Retinal pigment epithelial cell (primary cell): ENCODE results near the gene KNL1.
"Not testable (repeated sequence)": the region's sequence is repeated elsewhere in the genome, so short reads cannot be mapped to it uniquely, and the experiment has no call there.

Source experiments
- DNase-seq: peaks from one replicate; pipeline ENCODE4 v3.0.0-alpha.2; 2010; ENCODE audit warnings: low read depth
- H3K4me3 ChIP-seq: 2 replicates; pipeline ENCODE4 v1.5.1; 2011; ENCODE audit warnings: mild to moderate bottlenecking, low read length, control low read depth, moderate library complexity
- CTCF ChIP-seq: conservative IDR thresholded peaks from 2 replicates; pipeline ENCODE4 v1.5.1; 2011; ENCODE audit warnings: low read depth, low read length, control low read depth, inconsistent platforms

KNL1 gene

DNA sequence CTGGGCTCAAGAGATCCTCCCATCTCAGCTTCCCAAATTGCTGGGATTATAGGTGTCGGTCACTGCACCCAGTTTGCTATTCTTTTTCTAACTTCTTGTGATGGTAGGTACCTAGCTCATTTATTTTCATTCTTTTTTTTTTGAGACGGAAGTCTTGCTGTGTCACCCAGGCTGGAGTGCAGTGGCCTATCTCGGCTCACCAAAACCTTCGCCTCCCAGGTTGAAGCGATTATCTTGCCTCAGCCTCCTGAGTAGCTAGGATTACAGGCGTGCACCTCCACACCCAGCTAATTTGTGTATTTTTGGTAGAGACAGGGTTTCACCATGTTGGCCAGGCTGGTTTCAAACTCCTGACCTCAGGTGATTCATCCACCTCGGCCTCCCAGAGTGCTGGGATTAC is 70.9 kb downstream of the KNL1 start:
- TF ChIP-seq CTCF: no peak
- no peak for DNase-seq
- H3K4me3 ChIP-seq: no peak overlapping the region

GRCh38 chr15:40676290-40676689 is 82.2 kb downstream of the KNL1 start:
- not testable (repeated sequence) for DNase-seq, H3K4me3 ChIP-seq

DNA sequence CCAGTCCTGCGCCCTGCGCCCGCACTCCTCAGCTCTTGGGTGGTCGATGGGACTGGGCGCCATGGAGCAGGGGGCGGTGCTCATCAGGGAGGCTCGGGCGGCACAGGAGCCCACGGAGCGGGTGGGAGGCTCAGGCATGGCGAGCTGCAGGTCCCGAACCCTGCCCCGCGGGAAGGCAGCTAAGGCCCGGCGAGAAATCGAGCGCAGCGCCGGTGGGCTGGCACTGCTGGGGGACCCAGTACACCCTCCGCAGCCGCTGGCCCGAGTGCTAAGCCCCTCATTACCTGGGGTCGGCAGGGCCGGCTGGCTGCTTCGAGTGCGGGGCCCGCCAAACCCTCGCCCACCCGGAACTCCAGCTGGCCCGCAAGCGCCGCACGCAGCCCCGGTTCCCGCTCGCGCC is 82.9 kb downstream of the KNL1 start:
- DNase-seq: not testable (repeated sequence)

GRCh38 chr15:40680151-40680550 is 86.1 kb downstream of the KNL1 start:
- TF ChIP-seq CTCF: no peak
- DNase-seq: no peak
- H3K4me3 ChIP-seq: no peak overlapping the region

More for the DNA sequence above, 82.9 kb downstream of the KNL1 start:
- not testable (repeated sequence) for H3K4me3 ChIP-seq

GRCh38 chr15:40680959-40681358 is 86.9 kb downstream of the KNL1 start:
- DNase-seq, H3K4me3 ChIP-seq: not testable (repeated sequence)

- TF ChIP-seq CTCF: no peak
- H3K4me3 ChIP-seq: no peak overlapping the region
- no peak for DNase-seq
Measured at GRCh38 chr15:40684381-40684780, 90.3 kb downstream of the KNL1 start.

GRCh38 chr15:40685376-40685775 is 91.3 kb downstream of the KNL1 start:
- no peak for DNase-seq
- TF ChIP-seq CTCF: no peak
- H3K4me3 ChIP-seq: no peak overlapping the region

DNA sequence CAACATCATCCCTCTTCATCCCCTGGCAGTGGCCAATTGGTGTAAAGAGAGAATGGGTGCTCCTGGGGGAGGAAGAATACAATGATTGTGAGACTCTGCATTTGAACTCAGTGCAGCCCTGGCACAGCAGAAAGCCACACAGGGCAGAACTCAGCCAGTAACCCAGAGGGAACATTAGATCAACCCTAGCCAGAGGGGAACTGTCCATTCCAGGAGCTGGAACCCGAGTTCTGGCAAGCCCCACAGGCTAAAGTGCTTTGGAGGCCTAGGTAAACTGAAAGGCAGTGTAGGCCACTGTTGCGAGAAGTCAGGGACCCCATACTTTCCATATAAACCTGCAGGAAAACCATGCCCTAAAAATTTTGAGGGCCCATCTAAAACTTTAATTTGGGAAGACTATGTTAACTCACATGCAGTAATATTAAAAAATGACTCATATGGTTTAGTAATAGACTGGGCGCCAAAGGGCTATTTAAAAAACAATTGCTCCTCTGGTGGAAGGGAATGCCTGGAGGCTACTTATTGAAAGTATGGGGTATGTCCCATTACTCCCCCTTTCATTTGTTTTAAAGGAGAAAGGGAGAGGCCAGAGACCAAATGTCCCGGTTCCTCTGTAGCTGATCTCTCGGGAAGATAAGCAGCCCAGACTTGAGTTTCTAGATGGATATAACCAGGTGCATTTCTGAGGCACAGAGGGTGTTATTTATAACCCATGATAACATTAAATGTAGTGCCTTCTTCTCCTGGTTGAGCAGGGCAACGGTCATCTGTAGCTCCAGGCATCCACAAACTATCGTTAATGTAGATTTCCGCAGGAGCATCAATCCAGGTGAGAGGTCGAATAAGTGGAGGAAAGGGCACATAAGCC is 95.1 kb downstream of the KNL1 start:
- no peak for TF ChIP-seq CTCF
- DNase-seq: no peak
- no peak overlapping the region for H3K4me3 ChIP-seq

- H3K4me3 ChIP-seq: no peak overlapping the region
- TF ChIP-seq CTCF: no peak
- no peak for DNase-seq
Measured at GRCh38 chr15:40691737-40692136, 97.7 kb downstream of the KNL1 start.
